Astrocyte (in vitro differentiated cells and primary cell): ENCODE measurements around the gene TNFAIP8L3.

Source experiments
- EZH2 ChIP-seq: IDR thresholded peaks from 2 replicates; pipeline ENCODE4 v1.6.1; 2012; ENCODE audit warnings: mild to moderate bottlenecking, low read length, inconsistent platforms; ENCODE audit not compliant: insufficient read depth
- TF ChIP-seq, protein P1 (sequence below): IDR thresholded peaks from 2 replicates; pipeline ENCODE4 v1.5.1; 2011; ENCODE audit warnings: low read depth, mild to moderate bottlenecking, inconsistent platforms, low read length, moderate library complexity; ENCODE audit not compliant: insufficient read depth

DNA sequence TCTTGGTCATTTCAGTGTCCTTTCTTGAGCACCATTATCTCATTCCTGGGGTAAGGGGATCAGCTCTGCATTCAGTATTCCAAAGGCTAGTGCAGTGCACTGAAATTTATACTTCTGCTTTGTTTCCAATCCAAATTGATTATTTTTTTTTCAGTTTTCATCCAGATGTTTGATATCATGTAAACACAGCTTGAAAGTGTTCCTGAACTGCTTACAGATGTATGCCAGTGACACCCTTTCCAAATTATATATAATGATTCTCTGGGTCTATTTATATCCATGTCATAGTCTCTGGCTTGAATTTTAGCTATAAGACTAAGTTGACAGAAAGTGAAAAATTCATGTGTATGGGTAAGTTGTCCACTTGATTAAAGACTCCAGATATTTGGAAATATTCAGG is 11.8 kb upstream of the TNFAIP8L3 start:
- TF ChIP-seq EZH2: no peak
- TF ChIP-seq, protein P1, sequence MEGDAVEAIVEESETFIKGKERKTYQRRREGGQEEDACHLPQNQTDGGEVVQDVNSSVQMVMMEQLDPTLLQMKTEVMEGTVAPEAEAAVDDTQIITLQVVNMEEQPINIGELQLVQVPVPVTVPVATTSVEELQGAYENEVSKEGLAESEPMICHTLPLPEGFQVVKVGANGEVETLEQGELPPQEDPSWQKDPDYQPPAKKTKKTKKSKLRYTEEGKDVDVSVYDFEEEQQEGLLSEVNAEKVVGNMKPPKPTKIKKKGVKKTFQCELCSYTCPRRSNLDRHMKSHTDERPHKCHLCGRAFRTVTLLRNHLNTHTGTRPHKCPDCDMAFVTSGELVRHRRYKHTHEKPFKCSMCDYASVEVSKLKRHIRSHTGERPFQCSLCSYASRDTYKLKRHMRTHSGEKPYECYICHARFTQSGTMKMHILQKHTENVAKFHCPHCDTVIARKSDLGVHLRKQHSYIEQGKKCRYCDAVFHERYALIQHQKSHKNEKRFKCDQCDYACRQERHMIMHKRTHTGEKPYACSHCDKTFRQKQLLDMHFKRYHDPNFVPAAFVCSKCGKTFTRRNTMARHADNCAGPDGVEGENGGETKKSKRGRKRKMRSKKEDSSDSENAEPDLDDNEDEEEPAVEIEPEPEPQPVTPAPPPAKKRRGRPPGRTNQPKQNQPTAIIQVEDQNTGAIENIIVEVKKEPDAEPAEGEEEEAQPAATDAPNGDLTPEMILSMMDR: no peak
